M059J (cell line): ENCODE measurements around the gene B4GALT5. TPM values are rescaled to one million over a fixed set of nuclear protein-coding genes. Genes with fewer than 3 reads are reported as not detected.
"Not testable (repeated sequence)": the region's sequence is repeated elsewhere in the genome, so short reads cannot be mapped to it uniquely, and the experiment has no call there.

ENCODE experiments used
- DNase-seq: peaks from one replicate; pipeline ENCODE4 v3.0.0-alpha.2; 2012; ENCODE audit warnings: low read depth
- total RNA-seq: library from RNA; depleted of rRNA; stranded (reverse); fragments of >200 nt; shearing (Covaris generic); gene quantifications from 2 replicates; pipeline ENCODE4 v1.2.3, GENCODE V29; 2014

The B4GALT5 gene
- total RNA-seq, 1 experiment from 2014 or later = 46.0 TPM

GRCh38 chr20:49629606-49630005, 84.1 kb downstream of the B4GALT5 start:
- DNase-seq = no peak

- not testable (repeated sequence) for DNase-seq
Observed at GRCh38 chr20:49628280-49628679, 85.4 kb downstream of the B4GALT5 start.

- DNase-seq = no peak
Observed at GRCh38 chr20:49627329-49627761, 86.3 kb downstream of the B4GALT5 start.

GRCh38 chr20:49624988-49625387, 88.7 kb downstream of the B4GALT5 start:
- DNase-seq = not testable (repeated sequence)

- no peak for DNase-seq
Observed at GRCh38 chr20:49624317-49624716, 89.4 kb downstream of the B4GALT5 start.

GRCh38 chr20:49622243-49622642, 91.4 kb downstream of the B4GALT5 start:
- DNase-seq = no peak

GRCh38 chr20:49620364-49621240, 93.1 kb downstream of the B4GALT5 start:
- DNase-seq = no peak

- DNase-seq = no peak
Observed at GRCh38 chr20:49619113-49620048, 94.3 kb downstream of the B4GALT5 start.

- no peak for DNase-seq
Observed at GRCh38 chr20:49618289-49618688, 95.4 kb downstream of the B4GALT5 start.

- not testable (repeated sequence) for DNase-seq
Observed at GRCh38 chr20:49617394-49617793, 96.3 kb downstream of the B4GALT5 start.

- DNase-seq = no peak
Observed at GRCh38 chr20:49616154-49617007, 97.3 kb downstream of the B4GALT5 start.

- DNase-seq = peak; percentile 90
Observed at GRCh38 chr20:49615401-49616153, 98.1 kb downstream of the B4GALT5 start.

- not testable (repeated sequence) for DNase-seq
Observed at GRCh38 chr20:49615051-49615400, 98.7 kb downstream of the B4GALT5 start.

- no peak for DNase-seq
Observed at GRCh38 chr20:49614338-49615050, 99.2 kb downstream of the B4GALT5 start.

- DNase-seq = no peak
Observed at GRCh38 chr20:49612127-49612738, 101.4 kb downstream of the B4GALT5 start.

- DNase-seq = not testable (repeated sequence)
Observed at GRCh38 chr20:49611539-49612126, 102.0 kb downstream of the B4GALT5 start.

GRCh38 chr20:49610691-49611538, 102.8 kb downstream of the B4GALT5 start:
- DNase-seq = peak; percentile 70
